Retinal pigment epithelial cell (primary cell): ENCODE results near the gene MAD1L1.
A peak's percentile ranks its signal among the peaks of the same experiment; 100 is the strongest.

ENCODE experiments used
- DNase-seq: peaks from one replicate; pipeline ENCODE4 v3.0.0-alpha.2; 2010; ENCODE audit warnings: low read depth
- H3K4me3 ChIP-seq: 2 replicates; pipeline ENCODE4 v1.5.1; 2011; ENCODE audit warnings: mild to moderate bottlenecking, low read length, control low read depth, moderate library complexity
- CTCF ChIP-seq: conservative IDR thresholded peaks from 2 replicates; pipeline ENCODE4 v1.5.1; 2011; ENCODE audit warnings: low read depth, low read length, control low read depth, inconsistent platforms

The MAD1L1 gene

GRCh38 chr7:1923409-1924257 lies 309.1 kb downstream of the MAD1L1 start:
- H3K4me3 ChIP-seq, result no peak overlapping the region
- DNase-seq, result no peak
- no peak for TF ChIP-seq CTCF

GRCh38 chr7:1922870-1923236 lies 309.9 kb downstream of the MAD1L1 start:
- no peak overlapping the region for H3K4me3 ChIP-seq
- no peak for DNase-seq

GRCh38 chr7:1922071-1922869 lies 310.5 kb downstream of the MAD1L1 start:
- DNase-seq, result no peak
- TF ChIP-seq CTCF, result no peak
- H3K4me3 ChIP-seq, result no peak overlapping the region

More at GRCh38 chr7:1922870-1923236, 309.9 kb downstream of the MAD1L1 start:
- TF ChIP-seq CTCF, result no peak

- no peak for TF ChIP-seq CTCF
- no peak overlapping the region for H3K4me3 ChIP-seq
- no peak for DNase-seq
Observed at GRCh38 chr7:1920881-1921280, 311.9 kb downstream of the MAD1L1 start.

GRCh38 chr7:1920266-1920681 lies 312.5 kb downstream of the MAD1L1 start:
- no peak overlapping the region for H3K4me3 ChIP-seq
- DNase-seq, result no peak
- no peak for TF ChIP-seq CTCF

- peak; percentile 37 for DNase-seq
- H3K4me3 ChIP-seq, result no peak overlapping the region
- TF ChIP-seq CTCF, result no peak
Observed at GRCh38 chr7:1919539-1920265, 313.0 kb downstream of the MAD1L1 start.
